HG03520 (cell line): ENCODE results near the gene DCAF4L1.

Source experiments
- ATAC-seq: cut with Tn5 transposase; IDR thresholded peaks from one replicate; pipeline ENCODE4 v1.9.1; 2021; ENCODE audit warnings: mild to moderate bottlenecking, moderate library complexity; ENCODE audit not compliant: unreplicated experiment

Gene DCAF4L1, protein sequence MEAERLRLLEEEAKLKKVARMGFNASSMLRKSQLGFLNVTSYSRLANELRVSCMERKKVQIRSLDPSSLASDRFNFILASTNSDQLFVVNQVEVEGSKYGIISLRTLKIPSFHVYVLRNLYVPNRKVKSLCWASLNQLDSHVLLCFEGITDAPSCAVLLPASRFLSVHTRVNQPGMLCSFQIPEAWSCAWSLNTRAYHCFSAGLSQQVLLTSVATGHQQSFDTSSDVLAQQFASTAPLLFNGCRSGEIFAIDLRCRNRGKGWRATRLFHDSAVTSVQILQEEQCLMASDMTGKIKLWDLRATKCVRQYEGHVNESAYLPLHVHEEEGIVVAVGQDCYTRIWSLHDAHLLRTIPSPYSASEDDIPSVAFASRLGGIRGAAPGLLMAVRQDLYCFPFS

DNA sequence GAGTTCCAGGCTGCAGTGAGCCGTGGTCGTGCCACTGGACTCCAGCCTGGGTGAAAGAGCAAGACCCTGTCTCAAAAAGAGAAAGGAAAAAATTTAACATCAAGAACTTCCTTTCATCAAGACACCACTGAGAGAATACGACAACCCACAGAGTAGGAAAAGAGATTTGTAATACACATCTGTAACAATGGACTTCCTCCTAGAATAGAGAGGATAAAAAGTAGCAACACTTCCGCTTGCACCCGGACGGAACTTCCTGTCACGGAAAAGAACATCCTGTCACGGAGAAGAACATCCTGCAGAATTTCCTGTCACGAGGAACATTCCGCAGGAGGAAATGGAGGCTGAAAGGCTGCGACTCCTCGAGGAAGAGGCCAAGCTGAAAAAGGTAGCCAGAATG is at the start of gene DCAF4L1:
DCAF4L1 (plus strand) TSS at position 301 of the 400 bp plus-strand sequence; CDS start at position 338, 37 bp downstream.
- ATAC-seq, result no peak

DNA sequence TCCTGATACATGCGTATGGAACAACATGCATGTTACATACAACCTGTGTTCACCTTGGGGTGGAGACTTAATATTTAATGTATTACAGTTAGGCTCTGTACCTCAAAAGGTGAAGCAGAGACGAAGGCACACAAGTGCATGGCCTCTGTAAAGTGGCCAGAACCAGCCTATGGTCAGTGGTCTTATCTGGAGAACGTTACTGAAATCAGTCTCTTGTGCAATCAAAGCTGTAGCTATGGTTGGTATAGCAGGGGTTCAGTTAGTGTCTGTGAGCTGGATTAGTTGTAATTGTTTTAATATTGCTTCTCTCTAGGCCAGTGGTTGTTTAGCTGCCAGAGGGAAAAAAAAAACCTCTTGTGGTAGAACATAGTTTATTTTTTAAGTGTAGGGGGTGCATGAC is 48.6 kb upstream of the DCAF4L1 start:
- no peak for ATAC-seq

DNA sequence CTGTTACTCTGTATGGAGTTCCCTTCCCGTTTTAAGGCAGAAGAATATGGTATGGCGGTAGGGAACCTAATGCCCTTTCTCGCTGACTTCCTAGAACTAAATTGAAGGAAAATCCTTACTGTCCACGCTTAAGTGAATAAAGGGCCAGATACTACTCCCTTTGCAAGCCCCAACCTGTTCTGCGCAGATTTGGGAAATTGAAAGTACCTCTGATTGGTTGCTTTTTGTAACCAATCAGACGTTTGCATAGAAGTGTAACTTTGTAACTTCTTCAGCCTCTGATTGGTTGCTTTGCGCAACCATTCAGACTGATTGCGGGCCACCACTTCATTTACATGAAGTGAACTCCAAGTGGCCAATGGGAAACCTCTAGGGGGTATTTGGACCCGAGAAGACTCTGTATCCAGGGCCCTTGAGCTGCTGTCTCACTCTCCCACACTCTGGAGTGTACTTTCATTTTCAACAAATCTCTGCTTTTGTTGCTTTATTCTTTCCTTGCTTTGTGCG is 47.5 kb upstream of the DCAF4L1 start:
- no peak for ATAC-seq

DNA sequence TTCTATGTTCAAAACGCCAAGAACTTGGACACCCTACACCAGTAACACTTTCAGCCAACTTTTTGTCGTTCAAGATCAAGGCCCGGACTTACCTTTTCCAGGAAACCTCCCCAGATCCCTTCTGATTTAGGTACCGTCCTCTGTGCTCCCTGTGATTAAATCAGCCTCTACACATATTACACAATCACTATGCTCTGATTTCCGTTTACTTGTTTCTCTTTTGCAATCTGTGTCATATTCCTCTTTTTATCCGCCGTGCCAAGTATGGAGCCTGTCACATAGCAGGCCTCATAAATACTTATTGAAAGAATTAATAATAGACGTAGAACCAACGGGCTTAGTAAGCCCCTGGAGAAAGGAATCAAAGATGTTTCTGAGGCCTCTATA is 47.0 kb upstream of the DCAF4L1 start:
- no peak for ATAC-seq

DNA sequence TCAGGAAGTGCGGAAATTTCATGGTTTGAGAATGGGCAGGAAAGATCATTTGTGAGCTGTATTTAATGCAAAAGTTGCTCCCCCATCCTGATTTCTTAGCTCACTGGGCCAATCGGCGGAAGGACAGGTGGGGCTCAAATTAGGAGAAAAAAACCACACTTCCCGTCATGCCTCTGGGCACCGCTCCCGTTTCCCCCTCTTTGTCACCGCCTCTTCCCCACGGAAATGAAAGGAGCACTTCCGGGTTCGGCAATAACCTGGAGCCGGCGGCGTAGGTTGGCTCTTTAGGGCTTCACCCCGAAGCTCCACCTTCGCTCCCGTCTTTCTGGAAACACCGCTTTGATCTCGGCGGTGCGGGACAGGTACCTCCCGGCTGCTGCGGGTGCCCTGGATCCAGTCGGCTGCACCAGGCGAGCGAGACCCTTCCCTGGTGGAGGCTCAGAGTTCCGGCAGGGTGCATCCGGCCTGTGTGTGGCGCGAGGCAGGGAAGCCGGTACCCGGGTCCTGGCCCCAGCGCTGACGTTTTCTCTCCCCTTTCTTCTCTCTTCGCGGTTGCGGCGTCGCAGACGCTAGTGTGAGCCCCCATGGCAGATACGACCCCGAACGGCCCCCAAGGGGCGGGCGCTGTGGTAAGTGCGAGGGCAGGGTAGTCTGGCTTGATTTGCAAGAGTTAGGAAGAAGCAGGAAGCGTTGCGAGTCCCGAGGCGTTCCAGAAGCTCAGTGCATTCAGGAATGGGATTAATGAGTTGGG is 46.5 kb upstream of the DCAF4L1 start, which contains the start of gene TMEM33:
TMEM33 (plus strand) TSS at position 529 of the 751 bp plus-strand sequence; CDS start at position 585, 56 bp downstream.
- peak; percentile 75 for ATAC-seq

DNA sequence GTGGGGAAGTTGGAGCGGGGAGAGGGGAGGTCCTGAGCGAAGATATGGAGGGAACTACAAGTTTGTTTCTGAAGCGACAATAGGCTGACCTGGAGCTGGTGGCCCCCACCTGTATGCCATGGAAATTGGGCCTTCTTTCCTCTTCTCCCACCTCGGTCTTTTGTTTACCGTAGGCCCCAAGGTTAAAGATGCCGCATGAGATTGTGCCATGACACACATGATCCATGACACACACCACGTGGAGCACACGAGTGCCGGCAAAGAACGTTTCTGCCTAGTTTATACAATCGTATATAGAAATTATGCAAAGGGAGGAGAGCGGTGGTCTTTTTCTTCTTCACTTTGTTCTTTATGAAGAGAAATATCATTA is 45.9 kb upstream of the DCAF4L1 start:
- ATAC-seq, result peak; percentile 13

DNA sequence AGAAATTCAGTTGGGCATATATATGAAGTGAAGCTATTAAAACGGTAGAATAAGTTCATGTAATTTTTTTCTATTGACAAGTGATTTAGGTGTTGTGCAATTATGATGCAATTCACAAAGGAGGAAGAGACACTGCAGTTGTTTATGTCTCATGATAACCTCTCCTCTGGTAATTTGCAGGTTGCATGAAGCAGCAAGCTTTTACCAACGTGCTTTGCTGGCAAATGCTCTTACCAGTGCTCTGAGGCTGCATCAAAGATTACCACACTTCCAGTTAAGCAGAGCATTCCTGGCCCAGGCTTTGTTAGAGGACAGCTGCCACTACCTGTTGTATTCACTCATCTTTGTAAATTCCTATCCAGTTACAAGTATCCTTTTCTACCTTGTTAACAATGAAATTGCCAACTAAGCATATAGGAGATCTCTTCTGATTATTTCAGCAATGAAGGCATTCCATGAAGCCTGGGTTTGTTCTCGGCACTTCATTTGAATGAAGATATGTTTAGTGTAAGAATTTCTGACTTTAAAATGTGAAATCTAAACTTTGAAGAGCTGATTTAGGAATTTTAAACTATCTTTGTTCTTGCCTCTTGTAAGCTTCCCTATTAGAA is 42.4 kb upstream of the DCAF4L1 start:
- no peak for ATAC-seq

DNA sequence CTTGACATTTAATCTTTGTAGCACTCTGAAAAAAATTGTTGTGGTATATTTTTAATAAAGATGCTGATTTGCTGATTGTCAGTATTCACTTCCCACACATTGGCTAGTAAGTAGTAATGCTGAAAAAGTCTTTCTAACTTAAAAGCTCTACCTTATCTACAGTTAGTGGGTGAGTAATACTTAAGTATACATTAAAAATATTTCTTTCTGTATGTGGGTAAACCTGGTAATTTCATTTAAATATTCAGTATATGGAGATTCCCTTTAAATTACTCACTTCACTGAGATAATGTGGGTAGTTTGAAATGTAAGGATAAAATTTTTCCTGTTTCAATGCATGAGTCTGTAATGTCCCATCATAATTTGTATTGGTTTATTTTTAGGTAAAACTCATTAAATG is 40.7 kb upstream of the DCAF4L1 start:
- ATAC-seq, result no peak

DNA sequence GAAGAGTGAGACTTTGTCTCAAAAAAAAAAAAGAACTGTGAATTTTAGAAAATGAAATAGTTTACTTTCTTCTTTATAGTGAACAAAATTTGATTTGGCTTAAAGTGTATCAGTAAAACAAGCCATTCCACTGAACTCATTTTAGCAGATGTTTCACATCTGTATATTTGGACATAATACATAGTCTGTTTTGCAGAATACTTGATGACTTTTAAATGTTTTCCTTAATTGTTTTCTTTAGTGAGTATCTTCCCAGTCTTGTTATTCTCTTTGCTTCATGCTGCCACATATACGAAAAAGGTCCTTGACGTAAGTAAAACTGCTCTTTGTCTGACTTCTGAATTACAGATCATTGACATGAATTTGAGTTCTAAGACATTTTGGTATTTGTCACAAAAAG is 38.0 kb upstream of the DCAF4L1 start:
- ATAC-seq, result no peak

DNA sequence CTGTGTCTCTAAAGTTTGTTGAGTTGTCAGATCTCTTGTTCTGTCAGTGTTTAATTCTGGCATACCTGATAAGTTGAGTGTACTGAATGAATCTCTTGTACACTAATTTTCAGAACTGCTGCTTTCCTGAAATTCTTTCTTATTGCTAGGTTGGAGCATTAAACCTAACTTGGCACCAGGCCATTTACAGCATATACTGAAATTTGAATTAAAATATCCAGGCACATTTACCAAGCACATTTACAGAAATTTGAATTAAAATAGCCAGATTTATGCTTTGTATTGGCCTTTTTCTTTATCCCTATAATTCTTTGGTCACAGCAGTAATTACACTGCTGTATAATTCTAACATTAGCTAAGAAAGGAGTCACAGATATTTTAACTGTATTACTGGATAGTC is 37.5 kb upstream of the DCAF4L1 start:
- ATAC-seq, result no peak

DNA sequence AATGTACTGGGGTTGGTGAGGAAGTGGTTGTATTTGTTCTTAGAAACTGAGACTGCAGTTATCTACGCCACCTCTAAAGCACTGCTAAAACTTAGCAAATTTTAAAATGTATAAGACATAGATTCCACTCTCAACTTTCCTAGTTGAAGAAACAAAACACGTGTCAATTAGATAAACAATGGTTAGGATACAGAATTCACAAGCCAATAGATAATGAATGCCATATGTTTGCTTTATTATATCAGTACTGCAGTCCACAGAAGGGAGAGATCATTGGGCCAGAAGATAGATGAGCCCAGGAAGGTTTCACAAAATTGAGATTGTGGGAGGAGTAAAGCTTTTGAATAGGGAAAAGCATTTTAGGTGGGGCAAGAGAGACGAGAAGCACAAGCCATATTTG is 32.0 kb upstream of the DCAF4L1 start:
- no peak for ATAC-seq

DNA sequence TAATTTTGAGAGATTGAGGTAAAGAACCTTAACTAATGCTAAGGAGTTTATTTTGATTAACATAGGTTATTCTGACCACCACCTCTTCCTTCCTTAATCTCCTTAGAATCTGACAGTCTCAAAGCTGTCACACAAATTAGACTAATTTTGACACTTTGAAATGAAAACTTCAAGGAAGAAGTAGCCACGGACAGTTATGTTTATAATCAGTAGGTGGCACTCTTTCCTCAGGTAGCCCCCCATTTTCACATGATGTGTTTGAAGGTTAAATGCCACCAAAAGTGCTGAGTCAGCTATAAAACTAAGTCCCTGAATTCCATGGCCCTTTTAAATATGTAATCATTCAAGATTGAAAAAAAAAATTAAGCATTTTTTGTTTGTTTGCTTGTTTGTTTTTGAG is 23.9 kb upstream of the DCAF4L1 start:
- ATAC-seq, result no peak

DNA sequence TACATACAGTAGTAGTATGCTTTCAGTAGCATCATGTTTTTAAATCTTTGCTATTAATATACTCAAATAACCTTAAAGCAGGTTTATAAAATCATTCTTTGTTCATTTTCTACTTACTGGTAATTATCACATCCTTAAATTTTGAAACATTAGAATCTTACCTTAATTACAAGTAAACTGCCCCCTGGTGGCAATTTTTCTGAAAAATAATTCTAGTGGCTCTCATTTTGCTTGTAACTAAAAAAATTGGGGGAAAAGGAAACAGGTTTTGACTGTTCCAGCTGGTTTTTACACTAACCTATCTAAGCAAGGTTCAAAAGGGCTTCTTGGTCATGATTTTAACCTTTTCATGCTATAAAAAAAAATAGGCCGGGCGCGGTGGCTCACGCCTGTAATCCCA is 18.5 kb upstream of the DCAF4L1 start:
- ATAC-seq, result no peak

DNA sequence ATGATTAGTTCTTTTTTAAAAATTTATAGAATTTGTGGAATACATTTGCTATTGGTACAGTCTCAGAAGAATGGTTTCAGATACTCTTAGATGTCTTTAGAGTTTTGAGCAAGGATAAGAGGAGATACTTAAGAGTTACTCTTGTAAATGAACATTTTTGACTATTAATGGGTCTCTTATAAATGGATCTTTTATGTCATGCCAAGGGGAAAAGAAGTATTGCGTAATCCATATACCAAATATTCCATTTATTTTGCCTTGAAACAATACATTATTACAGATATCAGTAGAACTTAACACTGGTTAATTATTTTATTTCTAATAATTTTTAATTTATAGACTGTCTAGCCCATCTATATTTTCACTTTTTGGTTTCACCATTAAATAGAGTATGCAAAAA is 17.2 kb upstream of the DCAF4L1 start:
- ATAC-seq, result no peak

DNA sequence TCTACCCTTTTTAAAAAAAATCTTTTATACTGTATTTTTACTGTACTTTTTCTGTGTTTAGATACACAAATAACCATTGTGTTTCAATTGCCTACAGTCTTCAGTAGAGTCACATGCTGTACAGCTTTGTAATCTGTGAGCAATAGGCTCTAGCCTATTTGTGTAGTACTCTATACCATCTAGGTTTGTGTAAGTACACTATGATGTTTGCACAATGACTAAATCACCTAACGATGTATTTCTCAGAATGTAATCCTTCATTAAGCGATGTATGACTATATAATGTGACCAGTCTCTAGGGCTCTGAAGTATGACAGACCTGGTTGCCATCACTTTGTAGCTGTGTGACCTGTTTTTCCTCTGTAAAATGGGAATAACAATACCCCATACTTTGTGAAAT is 14.2 kb upstream of the DCAF4L1 start:
- ATAC-seq, result no peak

DNA sequence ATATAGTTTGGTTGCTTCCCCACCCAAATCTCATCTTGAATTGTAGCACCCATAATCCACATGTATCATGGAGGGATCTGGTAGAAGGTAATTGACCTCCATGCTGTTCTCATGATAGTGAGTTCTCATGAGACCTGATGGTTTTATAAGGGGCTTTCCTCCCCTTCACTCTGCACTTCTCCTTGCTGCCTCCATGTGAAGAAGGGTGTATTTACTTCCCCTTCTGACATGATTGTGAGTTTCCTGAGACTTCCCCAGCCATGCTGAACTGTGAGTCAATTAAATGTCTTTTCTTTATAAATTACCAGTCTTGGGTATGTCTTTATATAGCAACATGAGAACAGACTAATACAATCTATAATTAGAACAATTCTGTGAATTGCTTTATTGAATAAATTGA is 11.9 kb upstream of the DCAF4L1 start:
- no peak for ATAC-seq

DNA sequence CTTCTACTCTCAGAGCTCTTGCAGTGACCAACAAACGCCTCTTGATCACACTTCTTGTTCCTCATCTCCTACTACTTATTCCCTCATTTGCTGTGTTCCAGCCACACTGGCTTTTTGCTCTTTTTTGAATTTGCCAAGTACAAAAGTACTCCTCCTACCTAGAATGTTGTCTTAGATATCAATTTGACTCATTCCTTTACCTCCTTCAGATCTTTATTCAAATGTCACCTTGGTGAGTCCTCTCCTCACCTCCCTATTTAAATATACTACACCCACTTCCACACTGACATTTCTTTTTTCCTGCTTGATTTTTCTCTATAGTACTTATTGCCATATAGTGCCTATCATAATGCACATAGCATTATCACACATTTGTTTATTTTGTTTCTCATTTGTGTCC is 6.2 kb upstream of the DCAF4L1 start:
- ATAC-seq, result no peak

DNA sequence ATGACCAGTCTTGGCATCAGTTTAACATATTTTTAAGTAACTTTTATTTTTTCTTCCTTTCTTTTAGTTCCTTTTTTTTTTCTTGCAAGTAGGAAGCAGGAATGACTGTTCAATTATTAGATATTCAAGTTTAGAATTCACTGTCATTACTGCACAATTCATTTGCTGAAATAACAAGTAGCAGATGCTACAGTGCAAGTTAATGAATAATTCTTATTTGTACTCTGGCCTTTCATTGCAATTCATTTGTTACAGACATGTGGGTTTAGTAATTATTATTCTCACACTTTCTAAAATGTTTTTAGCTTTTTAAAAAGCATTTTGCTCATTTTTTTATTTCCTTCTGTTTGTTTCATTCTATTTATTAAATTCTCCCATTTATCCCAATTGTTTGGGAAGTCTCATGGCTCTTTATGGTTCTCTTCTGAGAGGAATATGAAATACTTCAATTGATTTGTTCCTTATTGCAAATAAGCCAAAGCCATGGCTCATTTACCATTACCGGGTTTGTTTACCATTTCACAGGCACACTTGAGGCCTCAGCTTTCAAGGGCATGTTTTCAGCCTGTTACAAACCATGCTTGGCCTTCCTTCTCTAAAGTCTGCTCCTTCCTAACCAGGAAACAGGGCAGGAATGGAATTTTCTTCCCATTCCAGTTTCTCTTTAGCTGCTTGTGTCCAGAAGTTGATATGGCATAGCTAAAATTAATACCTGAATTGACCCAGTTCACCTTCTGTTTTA is 4.6 kb upstream of the DCAF4L1 start:
- no peak for ATAC-seq

DNA sequence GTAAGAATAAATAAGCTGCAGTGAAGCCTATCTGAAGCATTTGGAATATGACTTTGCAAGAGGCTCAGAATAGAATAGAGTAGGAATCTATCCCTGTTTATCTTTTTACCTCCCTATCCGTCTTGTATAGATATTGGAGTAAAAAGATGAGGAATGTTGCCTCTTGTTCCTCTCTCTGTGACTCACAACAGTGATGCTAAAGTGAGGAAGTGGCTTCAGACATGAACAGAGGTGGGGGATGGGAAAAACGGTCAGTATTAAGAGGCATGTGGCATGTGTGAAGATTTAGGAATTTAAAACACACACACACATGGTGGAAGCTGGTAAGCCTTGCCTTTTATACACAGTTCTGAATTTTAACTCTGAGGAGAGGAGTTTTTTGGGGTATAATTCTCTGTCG is 3.8 kb upstream of the DCAF4L1 start:
- ATAC-seq, result no peak

DNA sequence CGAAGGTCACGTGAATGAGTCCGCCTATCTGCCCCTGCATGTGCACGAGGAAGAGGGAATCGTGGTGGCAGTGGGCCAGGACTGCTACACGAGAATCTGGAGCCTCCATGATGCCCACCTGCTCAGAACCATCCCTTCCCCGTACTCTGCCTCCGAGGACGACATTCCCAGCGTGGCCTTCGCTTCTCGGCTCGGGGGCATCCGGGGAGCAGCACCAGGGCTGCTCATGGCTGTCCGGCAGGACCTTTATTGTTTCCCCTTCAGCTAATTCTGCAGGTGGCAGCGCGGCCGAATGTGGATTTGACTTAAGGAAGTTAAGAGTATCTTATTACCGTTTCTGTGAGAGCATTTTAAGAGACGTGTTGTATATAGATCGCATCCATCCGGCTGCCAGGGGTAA is 1.2 kb downstream of the DCAF4L1 start:
- ATAC-seq, result no peak

DNA sequence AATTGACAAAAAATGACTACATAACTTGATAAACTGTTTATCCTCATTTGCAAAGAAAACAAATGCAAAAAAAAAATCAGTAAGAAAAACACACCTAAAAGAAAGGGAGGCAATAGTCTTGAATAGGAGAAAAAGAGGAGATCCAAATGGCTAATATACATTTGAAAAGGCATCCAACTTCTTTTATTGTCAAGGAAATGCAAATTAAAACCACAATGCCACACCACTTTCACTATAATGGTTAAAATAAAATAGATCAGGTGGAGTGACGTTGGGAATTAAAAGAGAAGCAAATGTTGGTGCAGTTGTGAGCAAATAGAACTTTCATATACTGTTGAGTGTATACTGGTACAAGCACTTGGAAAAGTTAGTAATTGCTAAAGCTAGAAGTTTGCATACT is 3.6 kb downstream of the DCAF4L1 start:
- no peak for ATAC-seq
